ENCODE measurements around the gene LRBA. TPM values are rescaled to one million over a fixed set of nuclear protein-coding genes. Genes with fewer than 3 reads are reported as not detected.

LRBA gene
- total RNA-seq, 1 experiment from 2014 or later = 55.3 TPM

- Histone ChIP-seq H2BK20ac (ENCODE audit: low read depth, low read length, poor library complexity, severe bottlenecking) (no peak overlapping the region), H3K56ac (ENCODE audit: insufficient read length, low read depth, low read length) (no peak overlapping the region), H4K91ac (ENCODE audit: insufficient read length, low read depth, low read length) (no peak overlapping the region), H3K4me2 (ENCODE audit: insufficient read depth, insufficient read length, low read length) (no peak overlapping the region), H2BK120ac (ENCODE audit: low read depth, low read length, poor library complexity, severe bottlenecking) (no peak overlapping the region), H3K79me1 (ENCODE audit: insufficient read depth, low read depth, low read length, poor library complexity, severe bottlenecking) (no peaks in the 10 kb centered on the region), H4K8ac (replicated peaks; ENCODE audit: insufficient read length, low read depth, low read length) (no peak overlapping the region), H3K9me3 (ENCODE audit: control insufficient read depth, low read depth, low read length) (no peaks in the 10 kb centered on the region), H3K9ac (ENCODE audit: extremely low read depth, insufficient read length, low read length) (no peak overlapping the region), H3K4ac (ENCODE audit: low read depth, low read length) (no peak overlapping the region), H3K18ac (ENCODE audit: insufficient read length, low read depth, low read length) (no peak overlapping the region), H4K20me1 (ENCODE audit: control insufficient read depth, insufficient read depth, insufficient read length) (no peaks in the 10 kb centered on the region), H3K27ac (ENCODE audit: insufficient read length, low read depth, low read length) (no peak overlapping the region), H3K4me1 (ENCODE audit: insufficient read depth, low read length) (peaks cover 3% of the 10 kb centered on the region), H3K14ac (ENCODE audit: insufficient read depth, low read length) (no peak overlapping the region), H3K23me2 (ENCODE audit: insufficient read length, low read depth, low read length, poor library complexity, severe bottlenecking) (no peaks in the 10 kb centered on the region), H4K5ac (ENCODE audit: insufficient read length, low read depth, low read length) (no peak overlapping the region), H3T11ph (ENCODE audit: low read length) (no peak overlapping the region), H2BK5ac (ENCODE audit: insufficient read length, low read length) (no peak overlapping the region), H2BK15ac (ENCODE audit: low read depth, low read length) (no peak overlapping the region), H3K23ac (ENCODE audit: insufficient read length, low read depth, low read length) (no peak overlapping the region), H2BK12ac (ENCODE audit: insufficient read length, low read depth, low read length) (no peak overlapping the region), H3K27me3 (ENCODE audit: insufficient read depth, low read length) (no peaks in the 10 kb centered on the region), H3K79me2 (ENCODE audit: insufficient read depth, low read length) (no peaks in the 10 kb centered on the region), H2AK5ac (ENCODE audit: insufficient read length, low read length) (no peak overlapping the region), H2AFZ (ENCODE audit: low read length) (no peak overlapping the region)
- DNase-seq = no peak
- Mint-ChIP-seq H3K27ac (0 out of 7 replicates have a peak overlapping the region, but pooled peaks of 1 of the 3 experiments have one; percentile 42), H3K9me3 (no peaks in the 10 kb centered on the region; a peak in 1 of 5 replicates), H3K4me3 (no peak overlapping the region), H3K27me3 (ENCODE audit: low read depth) (no peaks in the 10 kb centered on the region), H3K4me1 (peaks cover 36 to 37% of the 10 kb centered on the region in 2 experiments), H3K36me3 (ENCODE audit: insufficient read depth in 1 of 3, low read depth in 3 of 3) (no peaks in the 10 kb centered on the region)
- TF ChIP-seq CTCF (conservative IDR thresholded peaks at IDR 0.05) = no peak
- WGBS (ENCODE audit: extremely low coverage, insufficient read length, low lambda C conversion rate) = no CpG with 5 or more reads among the region's 3 CpGs
Observed at GRCh38 chr4:150244600-150244999, 770.5 kb downstream of the LRBA start.
